Stomach (tissue), 9 donors: ENCODE measurements around the gene EHD1. TPM values are rescaled to one million over a fixed set of nuclear protein-coding genes. Genes with fewer than 3 reads are reported as not detected.
A peak's percentile ranks its signal among the peaks of the same experiment; 100 is the strongest.

ENCODE experiments used
- DNase-seq, 2 donors: peaks; one replicate each; pipeline versions ENCODE4 v3.0.0 to v3.0.0-alpha.2; 2013 to 2019
- H3K27ac ChIP-seq, 5 donors: fragments of 200-600 bp in 4 of 5; sonication (generic) in 4 of 5; one replicate each; pipeline ENCODE4 v1.5.1; 2013 to 2019; ENCODE audit warnings: mild to moderate bottlenecking in 1 of 5, moderate library complexity in 1 of 5
- H3K27me3 ChIP-seq, 3 donors: fragments of 200-600 bp; sonication (generic); one replicate each; pipeline ENCODE4 v1.5.1; 2017 to 2019; ENCODE audit warnings: mixed run types in 1 of 3
- H3K36me3 ChIP-seq, 4 donors: fragments of 200-600 bp; sonication (generic); 1 replicate in 3 of 4; 2 replicates in 1 of 4; pipeline ENCODE4 v1.5.1; 2016 to 2019
- H3K4me1 ChIP-seq, 4 donors: fragments of 200-600 bp; sonication (generic); one replicate each; pipeline ENCODE4 v1.5.1; 2016 to 2019
- H3K4me3 ChIP-seq, 4 donors: fragments of 200-600 bp; sonication (generic) in 3 of 4; one replicate each; pipeline ENCODE4 v1.5.1; 2016 to 2019; ENCODE audit warnings: mild to moderate bottlenecking in 1 of 4
- H3K9me3 ChIP-seq, 4 donors: fragments of 200-600 bp; sonication (generic); one replicate each; pipeline ENCODE4 v1.5.1; 2016 to 2019
- CTCF ChIP-seq, 7 experiments: fragments of 450-650 bp in 4 of 7; fragments of 200-600 bp in 3 of 7; sonication (generic) in 3 of 7; IDR thresholded peaks; one replicate each; pipeline ENCODE4 v1.5.1; 2016 to 2019; ENCODE audit warnings: antibody characterized with exemption in 7 of 7, control low read depth in 2 of 7, mild to moderate bottlenecking in 1 of 7
- EP300 ChIP-seq: sonication (generic); formaldehyde crosslinking; IDR thresholded peaks from one replicate; pipeline ENCODE4 v1.6.1; 2017; ENCODE audit warnings: antibody characterized with exemption
- POLR2A ChIP-seq, 4 donors: fragments of 450-650 bp; IDR thresholded peaks; one replicate each; pipeline ENCODE4 v1.6.1; 2016; ENCODE audit warnings: antibody characterized with exemption in 4 of 4, control low read depth in 2 of 4, mild to moderate bottlenecking in 1 of 4, moderate library complexity in 1 of 4
- POLR2AphosphoS5 ChIP-seq, 3 donors: sonication (generic); formaldehyde crosslinking; IDR thresholded peaks; one replicate each; pipeline ENCODE4 v1.6.1; 2016; ENCODE audit warnings: antibody characterized with exemption in 3 of 3
- WGBS, 5 donors: extraction: QIAGEN DNeasy Blood & Tissue Kit in 3 of 5; methylation state at CpG; one replicate each; pipeline versions ENCODE4 v1.1.5 to v1.1.7; 2013 to 2018; 5-methylcytosine and 5-hydroxymethylcytosine counted together
- intact Hi-C: fragments of 100-400 bp; cut with DNase I; formaldehyde crosslinking; loops from one replicate; pipeline ENCODE4 v1.15.1; 2023; ENCODE audit warnings: low total_unique reads
- polyA plus RNA-seq, 3 donors: library from polyadenylated mRNA; stranded (reverse); fragments of 200-250 nt; gene quantifications; one replicate each; pipeline ENCODE4 v1.2.3, GENCODE V29; 2013
- total RNA-seq, 5 donors: library from RNA; depleted of rRNA; stranded (reverse); fragments of >200 nt; gene quantifications; one replicate each; pipeline versions ENCODE4 v1.1.0 to v1.2.3, GENCODE V29; 2014 to 2016
- donor health status: healthy with polysubstance abuse.
- donor health status: Bipolar disorder and iron deficiency.
- donor health status: healthy.

EHD1 gene
- total and polyA plus RNA-seq, 8 donors, result 17.9 to 160 (median 37.5) TPM

- Histone ChIP-seq H3K27me3 (no peaks in the 10 kb centered on the region), H3K9me3 (no peaks in the 10 kb centered on the region), H3K36me3 (peaks cover 6 to 86% (median 76%) of the 10 kb centered on the region in 4 donors), H3K4me3 (no peak overlapping the region), H3K27ac (peak overlapping the region in 1 of 5 donors; percentile 73), H3K4me1 (peaks cover 0 to 16% (median 9%) of the 10 kb centered on the region in 4 donors)
- no peak for DNase-seq
- 89 to 99% (median 96%) methylated on average over 10 to 25 of the region's 25 CpGs for WGBS, 5 donors
- TF ChIP-seq EP300 (no peak), CTCF (IDR thresholded peaks at IDR 0.05) (no peak), POLR2AphosphoS5 (IDR thresholded peaks at IDR 0.05) (no peak), POLR2A (IDR thresholded peaks at IDR 0.05) (no peak)
- intact Hi-C loops, result no loop called here
Measured at GRCh38 chr11:64834031-64834722, 44.2 kb downstream of the EHD1 start.

DNA sequence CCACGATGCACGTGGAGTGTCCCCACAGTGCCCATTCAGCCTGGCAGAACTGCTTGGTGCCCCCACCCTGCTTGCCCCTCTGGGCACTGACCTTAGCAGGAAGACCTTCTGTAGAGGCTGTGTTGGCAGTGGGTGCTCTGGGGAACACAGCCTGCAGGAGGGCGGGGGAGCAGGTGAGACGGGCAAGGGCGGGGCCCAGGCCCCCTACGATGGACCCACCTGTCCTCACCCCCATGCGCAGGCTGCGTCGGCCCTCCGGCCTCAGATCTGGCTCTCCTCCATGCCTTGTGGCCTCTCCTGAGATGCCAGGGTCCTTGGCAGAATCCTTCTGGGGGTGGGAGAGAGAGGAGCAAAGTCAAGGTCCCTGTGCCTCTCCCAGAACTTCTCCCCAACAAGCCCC is 44.9 kb downstream of the EHD1 start:
- 84 to 93% (median 90%) methylated on average over 6 to 10 of the region's 10 CpGs for WGBS, 5 donors
- no peak overlapping the region for H3K4me3 ChIP-seq
- intact Hi-C loops, result no loop called here
- TF ChIP-seq POLR2A (IDR thresholded peaks at IDR 0.05) (no peak), EP300 (no peak), CTCF (IDR thresholded peaks at IDR 0.05) (no peak), POLR2AphosphoS5 (IDR thresholded peaks at IDR 0.05) (no peak)
- H3K36me3 ChIP-seq, result peaks cover 3 to 86% (median 76%) of the 10 kb centered on the region in 4 donors
- no peaks in the 10 kb centered on the region for H3K9me3 ChIP-seq
- no peaks in the 10 kb centered on the region for H3K27me3 ChIP-seq
- peaks cover 0 to 16% (median 9%) of the 10 kb centered on the region in 4 donors for H3K4me1 ChIP-seq
- DNase-seq, result no peak
- no peak overlapping the region for H3K27ac ChIP-seq

DNA sequence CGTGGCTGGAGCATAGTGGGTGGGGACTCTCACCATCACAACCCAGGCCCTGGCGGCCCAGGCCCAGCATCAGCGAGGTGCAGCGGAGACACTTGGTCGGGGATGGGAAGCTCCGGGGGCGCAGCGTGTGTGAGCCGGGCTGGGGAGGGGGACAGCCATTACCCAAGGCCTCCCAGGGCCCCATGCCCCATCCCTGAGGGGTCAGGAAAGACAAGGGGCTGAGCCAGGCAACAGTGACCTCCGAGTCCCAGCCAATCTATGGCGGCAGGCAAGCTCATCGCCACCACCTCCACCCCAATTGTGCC is 45.3 kb downstream of the EHD1 start:
- no peak for DNase-seq
- no peaks in the 10 kb centered on the region for H3K9me3 ChIP-seq
- no peak overlapping the region for H3K27ac ChIP-seq
- no peak overlapping the region for H3K4me3 ChIP-seq
- intact Hi-C loops, result no loop called here
- peaks cover 0 to 86% (median 76%) of the 10 kb centered on the region in 4 donors for H3K36me3 ChIP-seq
- 86 to 96% (median 93%) methylated on average over 10 to 12 of the region's 12 CpGs for WGBS, 5 donors
- no peak for TF ChIP-seq POLR2A (IDR thresholded peaks at IDR 0.05)
- no peak for TF ChIP-seq POLR2AphosphoS5 (IDR thresholded peaks at IDR 0.05)
- TF ChIP-seq CTCF (IDR thresholded peaks at IDR 0.05), result no peak
- no peak for TF ChIP-seq EP300
- H3K4me1 ChIP-seq, result peaks cover 0 to 16% (median 9%) of the 10 kb centered on the region in 4 donors
- H3K27me3 ChIP-seq, result no peaks in the 10 kb centered on the region

DNA sequence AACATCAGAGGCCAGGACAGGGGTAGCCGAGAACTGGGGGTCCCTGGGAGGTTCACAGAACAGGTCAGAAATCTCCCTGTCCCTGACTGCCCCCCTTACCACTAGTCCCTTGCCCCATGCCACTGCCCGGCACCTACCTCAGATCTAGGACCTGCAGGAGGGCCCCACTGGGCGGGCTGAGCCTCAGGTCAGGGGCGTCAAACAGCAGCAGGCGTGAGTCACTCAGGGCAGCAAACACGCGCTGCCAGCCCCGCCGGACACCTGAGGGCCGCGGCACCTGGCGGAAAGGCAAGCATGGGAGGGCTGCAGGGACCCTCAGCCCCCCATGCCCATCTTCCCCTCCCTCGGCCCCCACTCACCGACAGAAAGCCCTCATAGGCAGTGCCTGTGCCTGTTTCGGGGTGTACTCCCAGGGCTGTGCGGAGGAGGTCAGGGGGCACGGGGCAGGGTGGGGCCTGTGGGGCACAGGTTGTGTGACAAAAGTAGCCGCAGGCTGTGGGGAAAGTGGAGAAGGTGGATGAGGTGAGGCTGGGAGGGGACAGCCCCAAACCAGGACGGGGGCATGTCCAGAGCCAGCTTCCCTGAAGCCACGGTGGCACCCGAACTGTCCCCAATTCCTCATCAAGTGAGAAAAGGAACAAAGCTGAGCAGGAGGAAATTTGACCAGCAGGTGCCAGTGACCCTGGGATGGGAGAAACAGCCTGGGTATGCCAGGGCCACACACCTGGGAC is 45.8 kb downstream of the EHD1 start:
- H3K27ac ChIP-seq, result no peak overlapping the region
- peaks cover 0 to 16% (median 9%) of the 10 kb centered on the region in 4 donors for H3K4me1 ChIP-seq
- H3K4me3 ChIP-seq, result no peak overlapping the region
- intact Hi-C loops, result no loop called here
- 89 to 95% (median 94%) methylated on average over 13 to 21 of the region's 21 CpGs for WGBS, 5 donors
- H3K36me3 ChIP-seq, result peaks cover 0 to 85% (median 75%) of the 10 kb centered on the region in 4 donors
- TF ChIP-seq EP300 (no peak), POLR2A (IDR thresholded peaks at IDR 0.05) (no peak), POLR2AphosphoS5 (IDR thresholded peaks at IDR 0.05) (no peak)
- no peaks in the 10 kb centered on the region for H3K9me3 ChIP-seq
- no peak for DNase-seq
- H3K27me3 ChIP-seq, result no peaks in the 10 kb centered on the region
